DND-41 (cell line): ENCODE data around the gene E2F2.

Experiments used
- ATAC-seq: fragments of 200-7000 bp; cut with Tn5 transposase; 3 replicates; pipeline ENCODE4 v1.9.1; 2021; ENCODE audit warnings: low read depth; ENCODE audit not compliant: insufficient read depth
- DNase-seq: peaks from one replicate; pipeline ENCODE4 v3.0.0-alpha.2; 2020
- H2AFZ ChIP-seq: 2 replicates; pipeline ENCODE4 v1.6.0; 2012; ENCODE audit warnings: low read depth, low read length
- H3K27ac ChIP-seq: 2 replicates; pipeline ENCODE4 v1.5.1; 2012; ENCODE audit warnings: low read length, inconsistent platforms
- H3K27me3 ChIP-seq: fragments of 200-600 bp; sonication (generic); 2 replicates; pipeline ENCODE4 v1.6.0; 2012; ENCODE audit warnings: low read length, mild to moderate bottlenecking, inconsistent platforms; ENCODE audit not compliant: insufficient read depth, poor library complexity
- H3K36me3 ChIP-seq: 2 replicates; pipeline ENCODE4 v1.5.1; 2012; ENCODE audit warnings: low read length, inconsistent platforms; ENCODE audit not compliant: insufficient read depth
- H3K4me1 ChIP-seq: 2 replicates; pipeline ENCODE4 v1.5.1; 2012; ENCODE audit warnings: mild to moderate bottlenecking, low read length; ENCODE audit not compliant: insufficient read depth
- H3K4me2 ChIP-seq: 2 replicates; pipeline ENCODE4 v1.6.0; 2012; ENCODE audit warnings: mild to moderate bottlenecking, moderate library complexity, low read length, inconsistent platforms; ENCODE audit not compliant: insufficient read depth
- H3K4me3 ChIP-seq, 2 experiments: fragments of 200-600 bp in 1 of 2; shearing (Covaris generic) in 1 of 2; 2 replicates each; pipeline ENCODE4 v1.5.1; 2012 to 2016; ENCODE audit warnings: inconsistent platforms in 2 of 2, low read length in 2 of 2, mild to moderate bottlenecking in 2 of 2, low read depth in 1 of 2, moderate library complexity in 1 of 2
- H3K79me2 ChIP-seq: 2 replicates; pipeline ENCODE4 v1.6.0; 2012; ENCODE audit warnings: low read length, inconsistent platforms; ENCODE audit not compliant: insufficient read depth
- H3K9ac ChIP-seq: 2 replicates; pipeline ENCODE4 v1.6.0; 2012; ENCODE audit warnings: low read depth, mild to moderate bottlenecking, inconsistent platforms, low read length, moderate library complexity
- H3K9me3 ChIP-seq: 2 replicates; pipeline ENCODE4 v1.5.1; 2012; ENCODE audit warnings: low read length, moderate library complexity, mild to moderate bottlenecking, inconsistent platforms; ENCODE audit not compliant: insufficient read depth, severe bottlenecking
- H4K20me1 ChIP-seq: 2 replicates; pipeline ENCODE4 v1.6.0; 2012; ENCODE audit warnings: low read length; ENCODE audit not compliant: insufficient read depth
- EZH2 ChIP-seq: IDR thresholded peaks from 3 replicates; pipeline ENCODE4 v1.6.1; 2012; ENCODE audit warnings: borderline replicate concordance, low read depth, mild to moderate bottlenecking, moderate library complexity, low read length, inconsistent platforms; ENCODE audit not compliant: severe bottlenecking
- TF ChIP-seq, protein P1 (sequence below): IDR thresholded peaks from 2 replicates; pipeline ENCODE4 v1.5.1; 2012; ENCODE audit warnings: borderline replicate concordance, low read length, moderate library complexity, mild to moderate bottlenecking; ENCODE audit not compliant: poor library complexity, severe bottlenecking; ENCODE audit errors: extremely low read depth

E2F2 gene

GRCh38 chr1:23473037-23473800 lies 57.8 kb downstream of the E2F2 start:
- ATAC-seq (no peak), DNase-seq (no peak)
- Histone ChIP-seq H3K27me3 (peaks cover 17% of the 10 kb centered on the region), H3K4me2 (no peak overlapping the region), H4K20me1 (no peaks in the 10 kb centered on the region; the same call in 1 of the 2 replicates), H3K4me1 (no peaks in the 10 kb centered on the region), H3K36me3 (no peaks in the 10 kb centered on the region), H3K9ac (no peak overlapping the region), H3K79me2 (no peaks in the 10 kb centered on the region), H3K4me3 (no peak overlapping the region), H3K27ac (no peak overlapping the region), H3K9me3 (no peaks in the 10 kb centered on the region), H2AFZ (no peak overlapping the region)
- TF ChIP-seq EZH2: no peak
- TF ChIP-seq, protein P1, sequence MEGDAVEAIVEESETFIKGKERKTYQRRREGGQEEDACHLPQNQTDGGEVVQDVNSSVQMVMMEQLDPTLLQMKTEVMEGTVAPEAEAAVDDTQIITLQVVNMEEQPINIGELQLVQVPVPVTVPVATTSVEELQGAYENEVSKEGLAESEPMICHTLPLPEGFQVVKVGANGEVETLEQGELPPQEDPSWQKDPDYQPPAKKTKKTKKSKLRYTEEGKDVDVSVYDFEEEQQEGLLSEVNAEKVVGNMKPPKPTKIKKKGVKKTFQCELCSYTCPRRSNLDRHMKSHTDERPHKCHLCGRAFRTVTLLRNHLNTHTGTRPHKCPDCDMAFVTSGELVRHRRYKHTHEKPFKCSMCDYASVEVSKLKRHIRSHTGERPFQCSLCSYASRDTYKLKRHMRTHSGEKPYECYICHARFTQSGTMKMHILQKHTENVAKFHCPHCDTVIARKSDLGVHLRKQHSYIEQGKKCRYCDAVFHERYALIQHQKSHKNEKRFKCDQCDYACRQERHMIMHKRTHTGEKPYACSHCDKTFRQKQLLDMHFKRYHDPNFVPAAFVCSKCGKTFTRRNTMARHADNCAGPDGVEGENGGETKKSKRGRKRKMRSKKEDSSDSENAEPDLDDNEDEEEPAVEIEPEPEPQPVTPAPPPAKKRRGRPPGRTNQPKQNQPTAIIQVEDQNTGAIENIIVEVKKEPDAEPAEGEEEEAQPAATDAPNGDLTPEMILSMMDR: no peak

GRCh38 chr1:23472351-23473036 lies 58.5 kb downstream of the E2F2 start:
- no peaks in the 10 kb centered on the region for H3K9me3 ChIP-seq
- no peaks in the 10 kb centered on the region; the same call in 1 of the 2 replicates for H4K20me1 ChIP-seq
- H3K4me1 ChIP-seq: no peaks in the 10 kb centered on the region
- ATAC-seq: no peak
- no peaks in the 10 kb centered on the region for H3K36me3 ChIP-seq
- H2AFZ ChIP-seq: no peak overlapping the region
- no peaks in the 10 kb centered on the region for H3K79me2 ChIP-seq
- peaks cover 17% of the 10 kb centered on the region for H3K27me3 ChIP-seq
- no peak for DNase-seq
- no peak for TF ChIP-seq EZH2
- TF ChIP-seq, protein P1: no peak
- H3K4me3 ChIP-seq: no peak overlapping the region
- H3K4me2 ChIP-seq: no peak overlapping the region
- no peak overlapping the region for H3K27ac ChIP-seq
- no peak overlapping the region for H3K9ac ChIP-seq

- H3K4me1 ChIP-seq: no peaks in the 10 kb centered on the region
Measured at GRCh38 chr1:23471473-23472075, 59.5 kb downstream of the E2F2 start.

More at GRCh38 chr1:23471473-23472075, 59.5 kb downstream of the E2F2 start:
- H4K20me1 ChIP-seq: no peaks in the 10 kb centered on the region; the same call in 1 of the 2 replicates
- no peak overlapping the region for H3K4me3 ChIP-seq
- H3K4me2 ChIP-seq: no peak overlapping the region
- ATAC-seq: no peak
- H3K9me3 ChIP-seq: no peaks in the 10 kb centered on the region
- H3K79me2 ChIP-seq: no peaks in the 10 kb centered on the region
- TF ChIP-seq EZH2: no peak
- TF ChIP-seq, protein P1: no peak
- H2AFZ ChIP-seq: no peak overlapping the region
- H3K9ac ChIP-seq: no peak overlapping the region
- no peaks in the 10 kb centered on the region for H3K36me3 ChIP-seq
- H3K27ac ChIP-seq: no peak overlapping the region
- H3K27me3 ChIP-seq: peaks cover 17% of the 10 kb centered on the region
- DNase-seq: no peak
